HG03457 (cell line): Measurements from ENCODE around the gene WDR43.

Experiments
- ATAC-seq: cut with Tn5 transposase; IDR thresholded peaks from one replicate; pipeline ENCODE4 v1.9.1; 2021; ENCODE audit warnings: moderate number of reproducible peaks; ENCODE audit not compliant: unreplicated experiment

The WDR43 gene

GRCh38 chr2:28906821-28907220, 12.4 kb downstream of the WDR43 start:
- ATAC-seq = no peak

- no peak for ATAC-seq
Measured at GRCh38 chr2:28908172-28908571, 13.7 kb downstream of the WDR43 start.

- ATAC-seq = no peak
Measured at GRCh38 chr2:28909655-28910353, 15.3 kb downstream of the WDR43 start.

- no peak for ATAC-seq
Measured at GRCh38 chr2:28915939-28916338, 21.5 kb downstream of the WDR43 start.

- ATAC-seq = no peak
Measured at GRCh38 chr2:28926847-28927246, 32.4 kb downstream of the WDR43 start.

GRCh38 chr2:28927469-28927868, 33.0 kb downstream of the WDR43 start:
- ATAC-seq = no peak

GRCh38 chr2:28927878-28928277, 33.4 kb downstream of the WDR43 start:
- ATAC-seq = no peak

- no peak for ATAC-seq
Measured at GRCh38 chr2:28929581-28929980, 35.1 kb downstream of the WDR43 start.

GRCh38 chr2:28930205-28930604, 35.7 kb downstream of the WDR43 start:
- ATAC-seq = no peak

- no peak for ATAC-seq
Measured at GRCh38 chr2:28934769-28935168, 40.3 kb downstream of the WDR43 start.

GRCh38 chr2:28941008-28941407, 46.5 kb downstream of the WDR43 start:
- ATAC-seq = no peak

- ATAC-seq = no peak
Measured at GRCh38 chr2:28944535-28945248, 50.2 kb downstream of the WDR43 start.

- no peak for ATAC-seq
Measured at GRCh38 chr2:28948160-28948559, 53.7 kb downstream of the WDR43 start.

- ATAC-seq = no peak
Measured at GRCh38 chr2:28949190-28949589, 54.7 kb downstream of the WDR43 start.

- no peak for ATAC-seq
Measured at GRCh38 chr2:28949617-28950305, 55.3 kb downstream of the WDR43 start.

- no peak for ATAC-seq
Measured at GRCh38 chr2:28950941-28951630, 56.6 kb downstream of the WDR43 start.

GRCh38 chr2:28951910-28952835, 57.7 kb downstream of the WDR43 start:
- ATAC-seq = no peak

GRCh38 chr2:28952836-28953211, 58.4 kb downstream of the WDR43 start:
- ATAC-seq = no peak

GRCh38 chr2:28955467-28955866, 61.0 kb downstream of the WDR43 start:
- no peak for ATAC-seq

- ATAC-seq = no peak
Measured at GRCh38 chr2:28956415-28956826, 62.0 kb downstream of the WDR43 start.
